Liver (tissue), 9 donors: Measurements from ENCODE around the gene HS3ST2. TPM values are rescaled to one million over a fixed set of nuclear protein-coding genes. Genes with fewer than 3 reads are reported as not detected.

Source experiments
- DNase-seq: peaks from one replicate; pipeline ENCODE4 v3.0.0-alpha.2; 2017; ENCODE audit warnings: low spot score
- H3K27ac ChIP-seq, 2 donors: one replicate each; pipeline ENCODE4 v1.7.0; 2013; ENCODE audit warnings: inconsistent platforms in 2 of 2, low read length in 2 of 2, control low read depth in 1 of 2, low read depth in 1 of 2, mild to moderate bottlenecking in 1 of 2
- H3K27me3 ChIP-seq, 4 donors: one replicate each; pipeline versions ENCODE4 v1.6.1 to v1.7.0; 2013; ENCODE audit warnings: low read length in 3 of 4, inconsistent platforms in 1 of 4, mild to moderate bottlenecking in 1 of 4, moderate library complexity in 1 of 4; ENCODE audit not compliant: control insufficient read depth in 4 of 4, insufficient read depth in 4 of 4
- H3K36me3 ChIP-seq, 4 donors: one replicate each; pipeline versions ENCODE4 v1.6.1 to v1.7.0; 2013; ENCODE audit warnings: low read length in 3 of 4, mild to moderate bottlenecking in 3 of 4, low read depth in 1 of 4, moderate library complexity in 1 of 4; ENCODE audit not compliant: control insufficient read depth in 4 of 4, insufficient read depth in 3 of 4
- H3K4me1 ChIP-seq, 4 donors: one replicate each; pipeline versions ENCODE4 v1.6.1 to v1.7.0; 2013; ENCODE audit warnings: low read length in 3 of 4, mild to moderate bottlenecking in 3 of 4, moderate library complexity in 1 of 4; ENCODE audit not compliant: control insufficient read depth in 4 of 4, insufficient read depth in 4 of 4
- H3K4me3 ChIP-seq, 3 donors: one replicate each; pipeline versions ENCODE4 v1.6.1 to v1.7.0; 2013; ENCODE audit warnings: low read length in 3 of 3, control low read depth in 1 of 3, low read depth in 1 of 3, mild to moderate bottlenecking in 1 of 3
- H3K9ac ChIP-seq, 2 donors: one replicate each; pipeline ENCODE4 v1.7.0; 2013; ENCODE audit warnings: low read length in 2 of 2, mild to moderate bottlenecking in 2 of 2, moderate library complexity in 2 of 2, control low read depth in 1 of 2, low read depth in 1 of 2
- H3K9me3 ChIP-seq, 4 donors: one replicate each; pipeline versions ENCODE4 v1.6.1 to v1.7.0; 2013; ENCODE audit warnings: low read length in 3 of 4; ENCODE audit not compliant: control insufficient read depth in 4 of 4
- CTCF ChIP-seq: fragments of 150-350 bp; IDR thresholded peaks from 2 replicates; pipeline ENCODE4 v1.5.1; 2017; ENCODE audit warnings: improper control_type of control experiment, low read depth, low read length; ENCODE audit not compliant: missing input control
- EGR1 ChIP-seq, 2 donors: IDR thresholded peaks; 2 replicates each; pipeline ENCODE4 v1.6.1; 2016 to 2018; ENCODE audit warnings: antibody characterized with exemption in 2 of 2, low read depth in 2 of 2
- FOXA1 ChIP-seq: IDR thresholded peaks from 2 replicates; pipeline ENCODE4 v1.6.1; 2016; ENCODE audit warnings: antibody characterized with exemption
- FOXA2 ChIP-seq: IDR thresholded peaks from 2 replicates; pipeline ENCODE4 v1.6.1; 2016; ENCODE audit warnings: antibody characterized with exemption
- GABPA ChIP-seq, 2 donors: IDR thresholded peaks in 1 of 2; conservative IDR thresholded peaks in 1 of 2; 2 replicates each; pipeline ENCODE4 v1.6.1; 2016; ENCODE audit warnings: antibody characterized with exemption in 2 of 2, mild to moderate bottlenecking in 1 of 2, moderate library complexity in 1 of 2
- HNF4A ChIP-seq, 2 donors: conservative IDR thresholded peaks; 2 replicates each; pipeline ENCODE4 v1.6.1; 2016; ENCODE audit warnings: antibody characterized with exemption in 2 of 2, mild to moderate bottlenecking in 2 of 2
- HNF4G ChIP-seq: IDR thresholded peaks from 2 replicates; pipeline ENCODE4 v1.6.1; 2016; ENCODE audit warnings: antibody characterized with exemption
- JUND ChIP-seq, 2 donors: IDR thresholded peaks; 2 replicates each; pipeline ENCODE4 v1.6.1; 2016; ENCODE audit warnings: antibody characterized with exemption in 2 of 2
- RAD21 ChIP-seq, 2 donors: IDR thresholded peaks; 2 replicates each; pipeline ENCODE4 v1.6.1; 2016; ENCODE audit warnings: antibody characterized with exemption in 2 of 2, mild to moderate bottlenecking in 2 of 2
- REST ChIP-seq: IDR thresholded peaks from 2 replicates; pipeline ENCODE4 v1.6.1; 2016; ENCODE audit warnings: antibody characterized with exemption, mild to moderate bottlenecking
- RXRA ChIP-seq, 2 donors: IDR thresholded peaks; 2 replicates each; pipeline ENCODE4 v1.6.1; 2017 to 2018; ENCODE audit warnings: antibody characterized with exemption in 2 of 2, mild to moderate bottlenecking in 1 of 2
- SP1 ChIP-seq: IDR thresholded peaks from 2 replicates; pipeline ENCODE4 v1.6.1; 2018; ENCODE audit warnings: antibody characterized with exemption, mild to moderate bottlenecking
- YY1 ChIP-seq: IDR thresholded peaks from 2 replicates; pipeline ENCODE4 v1.6.1; 2016; ENCODE audit warnings: antibody characterized with exemption, mild to moderate bottlenecking
- ZBTB33 ChIP-seq: IDR thresholded peaks from 2 replicates; pipeline ENCODE4 v1.6.1; 2016; ENCODE audit warnings: antibody characterized with exemption
- WGBS: extraction: QIAGEN DNeasy Blood & Tissue Kit; methylation state at CpG from one replicate; pipeline ENCODE4 v1.1.7; 2013; 5-methylcytosine and 5-hydroxymethylcytosine counted together
- polyA plus RNA-seq, 2 donors: library from polyadenylated mRNA; stranded (reverse) in 1 of 2; unstranded in 1 of 2; fragments of 200-250 nt in 1 of 2; fragments of >200 nt in 1 of 2; fragmentation: Nextera tagmentation in 1 of 2; extraction: Ambion mirVana in 1 of 2; gene quantifications; one replicate each; pipeline versions ENCODE4 v1.2.1 to v1.2.3, GENCODE V29; 2013 to 2015
- total RNA-seq, 2 donors: library from RNA; depleted of rRNA; stranded (reverse); fragments of >200 nt; gene quantifications; one replicate each; pipeline ENCODE4 v1.2.3, GENCODE V29; 2014
- TF ChIP-seq, protein P1 (sequence below): IDR thresholded peaks from 2 replicates; pipeline ENCODE4 v1.6.1; 2016; ENCODE audit warnings: antibody characterized with exemption
- TF ChIP-seq, protein P2 (sequence below): IDR thresholded peaks from 2 replicates; pipeline ENCODE4 v1.6.1; 2016; ENCODE audit warnings: antibody characterized with exemption
- donor health status: healthy.
- donor health status: healthy.
- donor health status: healthy.
- donor health status: healthy.
- donor health status: healthy.

The HS3ST2 gene
- total and polyA plus RNA-seq, 4 donors: 0.08 to 0.14 (median 0.09) TPM; not detected in 1

GRCh38 chr16:22928882-22929435 lies 115.0 kb downstream of the HS3ST2 start:
- Histone ChIP-seq H3K9me3 (no peaks in the 10 kb centered on the region), H3K4me1 (peaks cover 0 to 2% (median 0%) of the 10 kb centered on the region in 4 donors), H3K27ac (no peak overlapping the region), H3K9ac (no peak overlapping the region), H3K27me3 (peaks cover 0 to 11% (median 2%) of the 10 kb centered on the region in 4 donors), H3K4me3 (no peak overlapping the region), H3K36me3 (no peaks in the 10 kb centered on the region)
- 40% methylated on average over 5 of the region's 5 CpGs for WGBS
- no peak for TF ChIP-seq SP1
- TF ChIP-seq, protein P1, sequence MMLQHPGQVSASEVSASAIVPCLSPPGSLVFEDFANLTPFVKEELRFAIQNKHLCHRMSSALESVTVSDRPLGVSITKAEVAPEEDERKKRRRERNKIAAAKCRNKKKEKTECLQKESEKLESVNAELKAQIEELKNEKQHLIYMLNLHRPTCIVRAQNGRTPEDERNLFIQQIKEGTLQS: no peak
- no peak for DNase-seq

- Histone ChIP-seq H3K9me3 (no peaks in the 10 kb centered on the region), H3K27me3 (peaks cover 0 to 6% (median 2%) of the 10 kb centered on the region in 4 donors), H3K27ac (no peak overlapping the region), H3K36me3 (no peaks in the 10 kb centered on the region), H3K9ac (no peak overlapping the region), H3K4me3 (no peak overlapping the region), H3K4me1 (peaks cover 0 to 2% (median 0%) of the 10 kb centered on the region in 4 donors)
- DNase-seq: no peak
- 53% methylated on average over 3 of the region's 3 CpGs for WGBS
- no peak for TF ChIP-seq HNF4A (conservative IDR thresholded peaks at IDR 0.05)
- TF ChIP-seq SP1: no peak
These were observed 115.5 kb downstream of the HS3ST2 start for GRCh38 chr16:22929461-22929860.

- Histone ChIP-seq H3K4me1 (peaks cover 0 to 2% (median 0%) of the 10 kb centered on the region in 4 donors), H3K27me3 (peaks cover 0 to 3% (median 0%) of the 10 kb centered on the region in 4 donors), H3K9ac (no peak overlapping the region)
These were observed 118.2 kb downstream of the HS3ST2 start for GRCh38 chr16:22932032-22932771.

More at GRCh38 chr16:22932032-22932771, 118.2 kb downstream of the HS3ST2 start:
- no peak overlapping the region for H3K4me3 ChIP-seq
- no peak overlapping the region for H3K27ac ChIP-seq
- H3K9me3 ChIP-seq: no peaks in the 10 kb centered on the region
- TF ChIP-seq ZBTB33 (no peak), EGR1 (IDR thresholded peaks at IDR 0.05; ENCODE audit: low read depth in 2 of 2) (no peak), YY1 (no peak), CTCF (no peak), RAD21 (IDR thresholded peaks at IDR 0.05) (no peak), JUND (IDR thresholded peaks at IDR 0.05) (no peak), FOXA2 (no peak), FOXA1 (no peak), SP1 (no peak), GABPA (IDR thresholded peaks at IDR 0.05 in 1 of 2, conservative IDR thresholded peaks at IDR 0.05 in 1 of 2) (no peak), HNF4A (conservative IDR thresholded peaks at IDR 0.05) (no peak), HNF4G (no peak), REST (no peak), RXRA (IDR thresholded peaks at IDR 0.05) (no peak)
- TF ChIP-seq, protein P2, sequence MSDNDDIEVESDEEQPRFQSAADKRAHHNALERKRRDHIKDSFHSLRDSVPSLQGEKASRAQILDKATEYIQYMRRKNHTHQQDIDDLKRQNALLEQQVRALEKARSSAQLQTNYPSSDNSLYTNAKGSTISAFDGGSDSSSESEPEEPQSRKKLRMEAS: no peak
- TF ChIP-seq, protein P1: no peak
- H3K36me3 ChIP-seq: no peaks in the 10 kb centered on the region
- DNase-seq: no peak
- 40% methylated on average over 8 of the region's 8 CpGs for WGBS
